ENCODE measurements around the gene FBXL13. TPM values are rescaled to one million over a fixed set of nuclear protein-coding genes. Genes with fewer than 3 reads are reported as not detected.
"Not testable (repeated sequence)": the region's sequence is repeated elsewhere in the genome, so short reads cannot be mapped to it uniquely, and the experiment has no call there.

The FBXL13 gene
- polyA plus RNA-seq, 1 donor from 2014 or later = 0.57 TPM

GRCh38 chr7:102966465-102966864 is 108.1 kb downstream of the FBXL13 start:
- TF ChIP-seq MXI1 (conservative IDR thresholded peaks at IDR 0.05; ENCODE audit: poor library complexity, severe bottlenecking) (no peak), EZH2 (IDR thresholded peaks at IDR 0.05; ENCODE audit: borderline replicate concordance, insufficient read depth, low read length, poor library complexity, severe bottlenecking) (no peak)
- TF ChIP-seq, protein P1, sequence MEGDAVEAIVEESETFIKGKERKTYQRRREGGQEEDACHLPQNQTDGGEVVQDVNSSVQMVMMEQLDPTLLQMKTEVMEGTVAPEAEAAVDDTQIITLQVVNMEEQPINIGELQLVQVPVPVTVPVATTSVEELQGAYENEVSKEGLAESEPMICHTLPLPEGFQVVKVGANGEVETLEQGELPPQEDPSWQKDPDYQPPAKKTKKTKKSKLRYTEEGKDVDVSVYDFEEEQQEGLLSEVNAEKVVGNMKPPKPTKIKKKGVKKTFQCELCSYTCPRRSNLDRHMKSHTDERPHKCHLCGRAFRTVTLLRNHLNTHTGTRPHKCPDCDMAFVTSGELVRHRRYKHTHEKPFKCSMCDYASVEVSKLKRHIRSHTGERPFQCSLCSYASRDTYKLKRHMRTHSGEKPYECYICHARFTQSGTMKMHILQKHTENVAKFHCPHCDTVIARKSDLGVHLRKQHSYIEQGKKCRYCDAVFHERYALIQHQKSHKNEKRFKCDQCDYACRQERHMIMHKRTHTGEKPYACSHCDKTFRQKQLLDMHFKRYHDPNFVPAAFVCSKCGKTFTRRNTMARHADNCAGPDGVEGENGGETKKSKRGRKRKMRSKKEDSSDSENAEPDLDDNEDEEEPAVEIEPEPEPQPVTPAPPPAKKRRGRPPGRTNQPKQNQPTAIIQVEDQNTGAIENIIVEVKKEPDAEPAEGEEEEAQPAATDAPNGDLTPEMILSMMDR (IDR thresholded peaks at IDR 0.05; ENCODE audit: poor library complexity, severe bottlenecking) = no peak

DNA sequence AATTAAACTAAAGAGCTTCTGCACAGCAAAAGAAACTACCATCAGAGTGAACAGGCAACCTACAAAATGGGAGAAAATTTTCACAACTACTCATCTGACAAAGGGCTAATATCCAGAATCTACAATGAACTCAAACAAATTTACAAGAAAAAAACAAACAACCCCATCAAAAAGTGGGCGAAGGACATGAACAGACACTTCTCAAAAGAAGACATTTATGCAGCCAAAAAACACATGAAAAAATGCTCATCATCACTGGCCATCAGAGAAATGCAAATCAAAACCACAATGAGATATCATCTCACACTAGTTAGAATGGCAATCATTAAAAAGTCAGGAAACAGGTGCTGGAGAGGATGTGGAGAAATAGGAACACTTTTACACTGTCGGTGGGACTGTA is 112.6 kb downstream of the FBXL13 start:
- not testable (repeated sequence) for H2AFZ ChIP-seq (ENCODE audit: low read depth, low read length); H3K9ac ChIP-seq (ENCODE audit: low read length); H4K20me1 ChIP-seq (ENCODE audit: insufficient read depth); H3K4me3 ChIP-seq (ENCODE audit: low read length); H3F3A ChIP-seq (ENCODE audit: insufficient read depth, low read length, poor library complexity, severe bottlenecking); H3K4me2 ChIP-seq (ENCODE audit: low read length); H3K79me2 ChIP-seq (replicated peaks; ENCODE audit: insufficient read depth, low read length); H3K27ac ChIP-seq (ENCODE audit: low read length); H3K9me2 ChIP-seq (ENCODE audit: insufficient read depth, low read length); H3K27me3 ChIP-seq (ENCODE audit: insufficient read depth, low read depth, low read length); H3K36me3 ChIP-seq (ENCODE audit: insufficient read depth, low read length); H3K9me3 ChIP-seq (ENCODE audit: low read length)

More at GRCh38 chr7:102966465-102966864, 108.1 kb downstream of the FBXL13 start:
- no peak overlapping the region for H3K4me3 ChIP-seq (ENCODE audit: low read length)
- no peaks in the 10 kb centered on the region for H3K79me2 ChIP-seq (replicated peaks; ENCODE audit: insufficient read depth, low read length)
- H3K9me2 ChIP-seq (ENCODE audit: insufficient read depth, low read length) = no peaks in the 10 kb centered on the region
- H4K20me1 ChIP-seq (ENCODE audit: insufficient read depth) = no peaks in the 10 kb centered on the region
- H3F3A ChIP-seq (ENCODE audit: insufficient read depth, low read length, poor library complexity, severe bottlenecking) = no peaks in the 10 kb centered on the region
- no peak overlapping the region for H3K9ac ChIP-seq (ENCODE audit: low read length)
- H3K36me3 ChIP-seq (ENCODE audit: insufficient read depth, low read length) = no peaks in the 10 kb centered on the region
- H3K27me3 ChIP-seq (ENCODE audit: insufficient read depth, low read depth, low read length) = no peaks in the 10 kb centered on the region
- H3K27ac ChIP-seq (ENCODE audit: low read length) = no peak overlapping the region
- no peaks in the 10 kb centered on the region for H3K9me3 ChIP-seq (ENCODE audit: low read length)
- H2AFZ ChIP-seq (ENCODE audit: low read depth, low read length) = no peak overlapping the region
- no peak overlapping the region for H3K4me2 ChIP-seq (ENCODE audit: low read length)

- not testable (repeated sequence) for H3K9me3 ChIP-seq (ENCODE audit: low read length); H3K79me2 ChIP-seq (replicated peaks; ENCODE audit: insufficient read depth, low read length); H3K4me3 ChIP-seq (ENCODE audit: low read length); H3K9me2 ChIP-seq (ENCODE audit: insufficient read depth, low read length); H3K36me3 ChIP-seq (ENCODE audit: insufficient read depth, low read length); H3K4me2 ChIP-seq (ENCODE audit: low read length); H3K27me3 ChIP-seq (ENCODE audit: insufficient read depth, low read depth, low read length); H3K27ac ChIP-seq (ENCODE audit: low read length); H3F3A ChIP-seq (ENCODE audit: insufficient read depth, low read length, poor library complexity, severe bottlenecking); H3K9ac ChIP-seq (ENCODE audit: low read length); H4K20me1 ChIP-seq (ENCODE audit: insufficient read depth); H2AFZ ChIP-seq (ENCODE audit: low read depth, low read length)
Measured at GRCh38 chr7:102958004-102958403, 116.6 kb downstream of the FBXL13 start.

DNA sequence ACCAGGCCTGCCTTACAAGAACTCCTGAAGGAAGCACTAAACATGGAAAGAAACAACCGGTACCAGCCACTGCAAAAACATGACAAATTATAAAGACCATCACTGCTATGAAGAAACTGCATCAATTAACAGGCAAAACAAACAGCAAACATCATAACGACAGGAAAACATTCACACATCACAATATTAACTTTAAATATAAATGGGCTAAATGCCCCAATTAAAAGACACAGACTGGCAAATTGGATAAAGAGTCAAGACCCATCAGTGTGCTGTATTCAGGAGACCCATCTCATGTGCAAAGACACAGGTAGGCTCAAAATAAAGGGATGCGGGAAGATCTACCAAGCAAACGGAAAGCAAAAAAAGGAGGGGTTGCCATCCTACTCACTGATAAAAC is 120.2 kb downstream of the FBXL13 start:
- not testable (repeated sequence) for H4K20me1 ChIP-seq (ENCODE audit: insufficient read depth); H3K4me3 ChIP-seq (ENCODE audit: low read length); H3K9ac ChIP-seq (ENCODE audit: low read length); H3F3A ChIP-seq (ENCODE audit: insufficient read depth, low read length, poor library complexity, severe bottlenecking); H3K27me3 ChIP-seq (ENCODE audit: insufficient read depth, low read depth, low read length); H3K9me3 ChIP-seq (ENCODE audit: low read length); H3K9me2 ChIP-seq (ENCODE audit: insufficient read depth, low read length); H3K27ac ChIP-seq (ENCODE audit: low read length); H3K36me3 ChIP-seq (ENCODE audit: insufficient read depth, low read length); H2AFZ ChIP-seq (ENCODE audit: low read depth, low read length); H3K79me2 ChIP-seq (replicated peaks; ENCODE audit: insufficient read depth, low read length); H3K4me2 ChIP-seq (ENCODE audit: low read length)

DNA sequence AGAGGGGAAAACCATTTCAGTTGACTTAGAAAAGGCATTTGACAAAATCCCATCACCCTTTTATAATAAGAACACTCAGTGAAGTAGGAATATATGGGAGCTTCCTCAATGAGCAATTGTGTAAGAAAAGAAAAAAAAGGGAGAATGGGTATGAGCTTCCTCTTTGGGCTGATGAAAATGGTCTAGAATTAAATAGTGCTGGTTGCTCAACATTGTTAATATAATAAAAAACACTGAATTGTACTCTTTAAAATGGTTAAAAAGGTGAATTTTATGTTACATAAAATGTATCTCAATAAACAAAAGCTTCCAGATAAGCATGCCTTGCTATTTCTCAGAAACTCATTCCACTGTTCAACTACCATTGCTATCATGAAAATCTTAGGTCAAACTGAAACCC is 121.2 kb downstream of the FBXL13 start:
- Histone ChIP-seq H3K9me2 (ENCODE audit: insufficient read depth, low read length) (no peaks in the 10 kb centered on the region), H3K4me2 (ENCODE audit: low read length) (no peak overlapping the region), H3K9ac (ENCODE audit: low read length) (no peak overlapping the region), H3F3A (ENCODE audit: insufficient read depth, low read length, poor library complexity, severe bottlenecking) (no peaks in the 10 kb centered on the region), H3K79me2 (replicated peaks; ENCODE audit: insufficient read depth, low read length) (no peaks in the 10 kb centered on the region), H4K20me1 (ENCODE audit: insufficient read depth) (no peaks in the 10 kb centered on the region), H3K27ac (ENCODE audit: low read length) (no peak overlapping the region), H3K9me3 (ENCODE audit: low read length) (no peaks in the 10 kb centered on the region), H3K4me3 (ENCODE audit: low read length) (no peak overlapping the region), H3K27me3 (ENCODE audit: insufficient read depth, low read depth, low read length) (no peaks in the 10 kb centered on the region), H2AFZ (ENCODE audit: low read depth, low read length) (no peak overlapping the region), H3K36me3 (ENCODE audit: insufficient read depth, low read length) (no peaks in the 10 kb centered on the region)
- TF ChIP-seq EZH2 (IDR thresholded peaks at IDR 0.05; ENCODE audit: borderline replicate concordance, insufficient read depth, low read length, poor library complexity, severe bottlenecking) (no peak), EP300 (conservative IDR thresholded peaks at IDR 0.05; ENCODE audit: poor library complexity, severe bottlenecking) (no peak), POLR2AphosphoS5 (IDR thresholded peaks at IDR 0.05) (no peak), RAD21 (conservative IDR thresholded peaks at IDR 0.05) (no peak)
- TF ChIP-seq, protein P1 (IDR thresholded peaks at IDR 0.05; ENCODE audit: poor library complexity, severe bottlenecking) = no peak
- TF ChIP-seq, protein P2, sequence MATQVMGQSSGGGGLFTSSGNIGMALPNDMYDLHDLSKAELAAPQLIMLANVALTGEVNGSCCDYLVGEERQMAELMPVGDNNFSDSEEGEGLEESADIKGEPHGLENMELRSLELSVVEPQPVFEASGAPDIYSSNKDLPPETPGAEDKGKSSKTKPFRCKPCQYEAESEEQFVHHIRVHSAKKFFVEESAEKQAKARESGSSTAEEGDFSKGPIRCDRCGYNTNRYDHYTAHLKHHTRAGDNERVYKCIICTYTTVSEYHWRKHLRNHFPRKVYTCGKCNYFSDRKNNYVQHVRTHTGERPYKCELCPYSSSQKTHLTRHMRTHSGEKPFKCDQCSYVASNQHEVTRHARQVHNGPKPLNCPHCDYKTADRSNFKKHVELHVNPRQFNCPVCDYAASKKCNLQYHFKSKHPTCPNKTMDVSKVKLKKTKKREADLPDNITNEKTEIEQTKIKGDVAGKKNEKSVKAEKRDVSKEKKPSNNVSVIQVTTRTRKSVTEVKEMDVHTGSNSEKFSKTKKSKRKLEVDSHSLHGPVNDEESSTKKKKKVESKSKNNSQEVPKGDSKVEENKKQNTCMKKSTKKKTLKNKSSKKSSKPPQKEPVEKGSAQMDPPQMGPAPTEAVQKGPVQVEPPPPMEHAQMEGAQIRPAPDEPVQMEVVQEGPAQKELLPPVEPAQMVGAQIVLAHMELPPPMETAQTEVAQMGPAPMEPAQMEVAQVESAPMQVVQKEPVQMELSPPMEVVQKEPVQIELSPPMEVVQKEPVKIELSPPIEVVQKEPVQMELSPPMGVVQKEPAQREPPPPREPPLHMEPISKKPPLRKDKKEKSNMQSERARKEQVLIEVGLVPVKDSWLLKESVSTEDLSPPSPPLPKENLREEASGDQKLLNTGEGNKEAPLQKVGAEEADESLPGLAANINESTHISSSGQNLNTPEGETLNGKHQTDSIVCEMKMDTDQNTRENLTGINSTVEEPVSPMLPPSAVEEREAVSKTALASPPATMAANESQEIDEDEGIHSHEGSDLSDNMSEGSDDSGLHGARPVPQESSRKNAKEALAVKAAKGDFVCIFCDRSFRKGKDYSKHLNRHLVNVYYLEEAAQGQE (IDR thresholded peaks at IDR 0.05; ENCODE audit: borderline replicate concordance) = no peak

Data from neural cell (in vitro differentiated cells).